Activated T-cell treated with anti-CD3 and anti-CD28 coated beads, Interleukin-2, amount 50 U/mL, for 72 hours (primary cell): ENCODE data around the gene DIO1. TPM values are rescaled to one million over a fixed set of nuclear protein-coding genes. Genes with fewer than 3 reads are reported as not detected.
"Not testable (repeated sequence)": the region's sequence is repeated elsewhere in the genome, so short reads cannot be mapped to it uniquely, and the experiment has no call there.

Experiments used
- ATAC-seq, 2 donors: fragments of 150-1000 bp; cut with Tn5 transposase; replicated peaks in 1 of 2; 2 replicates each; pipeline ENCODE4 v1.10.0; 2021; ENCODE audit warnings: moderate library complexity in 2 of 2, mild to moderate bottlenecking in 1 of 2
- DNase-seq, 2 donors: peaks; one replicate each; pipeline ENCODE4 v3.0.0; 2021 to 2022; ENCODE audit warnings: mixed read lengths in 1 of 2
- H3K27ac Mint-ChIP-seq: one replicate; pipeline ENCODE4 v1.8.0; 2022; ENCODE audit warnings: mild to moderate bottlenecking, moderate library complexity, mixed read lengths
- H3K27me3 Mint-ChIP-seq: one replicate; pipeline ENCODE4 v1.8.0; 2022; ENCODE audit warnings: low read depth, mixed read lengths
- H3K36me3 Mint-ChIP-seq, 2 donors: one replicate each; pipeline ENCODE4 v1.8.0; 2022; ENCODE audit warnings: mixed read lengths in 2 of 2, mild to moderate bottlenecking in 1 of 2; ENCODE audit not compliant: insufficient read depth in 2 of 2
- H3K4me1 Mint-ChIP-seq: one replicate; pipeline ENCODE4 v1.8.0; 2022; ENCODE audit warnings: low read depth, mixed read lengths
- H3K4me3 Mint-ChIP-seq, 2 donors: one replicate each; pipeline ENCODE4 v1.8.0; 2022; ENCODE audit warnings: mild to moderate bottlenecking in 2 of 2, mixed read lengths in 2 of 2, moderate library complexity in 2 of 2
- H3K9me3 Mint-ChIP-seq, 2 donors: one replicate each; pipeline ENCODE4 v1.8.0; 2022; ENCODE audit warnings: mixed read lengths in 2 of 2
- total RNA-seq, 2 donors: library from RNA; stranded (reverse); gene quantifications; one replicate each; pipeline ENCODE4 v1.2.3, GENCODE V29; 2022

DIO1 gene
- total RNA-seq = not detected

DNA sequence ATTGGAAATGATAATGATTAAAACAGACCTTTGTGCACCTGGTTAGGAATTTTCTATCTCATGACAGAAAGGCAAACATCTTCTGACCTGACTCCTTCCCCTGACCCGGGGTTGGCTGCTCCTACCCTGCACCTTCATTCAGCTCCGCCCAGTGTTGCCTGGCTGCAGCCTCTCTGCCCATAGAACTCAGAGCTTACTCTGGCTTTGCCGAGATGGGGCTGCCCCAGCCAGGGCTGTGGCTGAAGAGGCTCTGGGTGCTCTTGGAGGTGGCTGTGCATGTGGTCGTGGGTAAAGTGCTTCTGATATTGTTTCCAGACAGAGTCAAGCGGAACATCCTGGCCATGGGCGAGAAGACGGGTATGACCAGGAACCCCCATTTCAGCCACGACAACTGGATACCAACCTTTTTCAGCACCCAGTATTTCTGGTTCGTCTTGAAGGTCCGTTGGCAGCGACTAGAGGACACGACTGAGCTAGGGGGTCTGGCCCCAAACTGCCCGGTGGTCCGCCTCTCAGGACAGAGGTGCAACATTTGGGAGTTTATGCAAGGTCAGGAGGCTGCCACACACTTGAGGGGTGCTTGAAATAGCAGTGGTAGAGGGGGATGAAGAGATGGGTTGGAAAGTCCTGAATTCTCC is at the start of gene DIO1:
Gene DIO1, plus strand, starts transcription at position 189 of the 638 bp plus-strand sequence. Its CDS starts 24 bp downstream, at position 213.
- Mint-ChIP-seq H3K4me3 (no peak within 1 kb of the TSS), H3K27me3 (peaks cover 12% of the 10 kb centered on the region), H3K27ac (no peak within 1 kb of the TSS), H3K36me3 (peaks cover under 1% of the 10 kb centered on the region in 2 donors), H3K4me1 (peaks cover 45% of the 10 kb centered on the region), H3K9me3 (no peaks in the 10 kb centered on the region)
- no peak for ATAC-seq
- peak; percentile 8 to 38 for DNase-seq

DNA sequence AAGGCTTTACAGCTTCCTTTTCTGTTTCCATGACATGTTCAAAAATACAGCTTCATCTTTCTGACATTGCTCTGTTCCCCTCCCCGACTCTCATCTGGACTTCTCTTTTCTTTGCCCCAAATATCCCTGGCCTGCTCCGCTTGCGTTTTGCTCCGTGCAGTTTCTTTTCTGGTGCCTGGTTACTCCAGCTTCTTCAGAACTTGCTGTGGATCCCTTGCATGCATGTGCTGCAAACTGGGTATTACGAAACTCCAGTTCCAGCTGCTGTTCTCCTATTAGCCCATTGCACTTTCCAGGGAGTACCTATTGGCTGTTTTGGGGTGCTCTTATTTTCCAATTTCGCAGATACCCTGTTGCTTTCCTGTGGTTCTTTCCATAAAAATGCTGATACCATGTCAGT is 46.0 kb upstream of the DIO1 start:
- Mint-ChIP-seq H3K27ac (no peak overlapping the region), H3K9me3 (no peaks in the 10 kb centered on the region), H3K4me1 (no peaks in the 10 kb centered on the region), H3K27me3 (no peaks in the 10 kb centered on the region), H3K36me3 (peaks cover 2 to 3% of the 10 kb centered on the region in 2 donors), H3K4me3 (no peak overlapping the region)
- ATAC-seq (no peak), DNase-seq (no peak)

DNA sequence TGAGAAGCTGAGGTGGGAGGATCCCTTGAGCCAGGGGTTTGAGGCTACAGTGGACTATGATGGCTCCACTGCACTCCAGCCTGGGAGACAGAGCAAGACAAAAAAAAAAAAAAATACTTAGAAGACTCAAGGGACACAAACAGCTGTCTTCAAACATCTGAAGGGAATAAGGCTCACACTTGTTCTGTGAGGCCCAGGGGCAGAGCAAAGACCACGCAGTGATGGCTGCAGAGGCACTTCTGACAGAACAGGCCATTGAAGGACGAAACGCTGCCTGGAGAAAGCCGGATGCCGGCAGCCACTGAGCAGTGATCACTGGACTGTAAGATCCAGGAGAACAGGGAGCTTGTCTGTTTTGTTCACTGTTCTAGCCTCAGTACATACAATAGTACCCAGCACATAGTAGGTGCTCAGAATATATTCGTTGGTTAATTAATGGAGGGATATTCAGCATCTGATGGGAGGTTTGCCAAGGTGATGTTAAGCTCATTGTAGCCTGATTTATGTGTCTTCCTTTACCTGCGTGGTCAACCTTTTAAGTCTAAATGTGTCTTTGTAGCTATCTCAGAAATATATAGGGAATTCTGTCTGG is 43.8 kb upstream of the DIO1 start:
- ATAC-seq (no peak), DNase-seq (no peak)
- H3K27me3 Mint-ChIP-seq = no peaks in the 10 kb centered on the region
- H3K4me3 Mint-ChIP-seq = no peak overlapping the region
- H3K36me3 Mint-ChIP-seq = peaks cover 2 to 8% of the 10 kb centered on the region in 2 donors
- no peaks in the 10 kb centered on the region for H3K9me3 Mint-ChIP-seq
- H3K4me1 Mint-ChIP-seq = no peaks in the 10 kb centered on the region
- H3K27ac Mint-ChIP-seq = no peak overlapping the region

DNA sequence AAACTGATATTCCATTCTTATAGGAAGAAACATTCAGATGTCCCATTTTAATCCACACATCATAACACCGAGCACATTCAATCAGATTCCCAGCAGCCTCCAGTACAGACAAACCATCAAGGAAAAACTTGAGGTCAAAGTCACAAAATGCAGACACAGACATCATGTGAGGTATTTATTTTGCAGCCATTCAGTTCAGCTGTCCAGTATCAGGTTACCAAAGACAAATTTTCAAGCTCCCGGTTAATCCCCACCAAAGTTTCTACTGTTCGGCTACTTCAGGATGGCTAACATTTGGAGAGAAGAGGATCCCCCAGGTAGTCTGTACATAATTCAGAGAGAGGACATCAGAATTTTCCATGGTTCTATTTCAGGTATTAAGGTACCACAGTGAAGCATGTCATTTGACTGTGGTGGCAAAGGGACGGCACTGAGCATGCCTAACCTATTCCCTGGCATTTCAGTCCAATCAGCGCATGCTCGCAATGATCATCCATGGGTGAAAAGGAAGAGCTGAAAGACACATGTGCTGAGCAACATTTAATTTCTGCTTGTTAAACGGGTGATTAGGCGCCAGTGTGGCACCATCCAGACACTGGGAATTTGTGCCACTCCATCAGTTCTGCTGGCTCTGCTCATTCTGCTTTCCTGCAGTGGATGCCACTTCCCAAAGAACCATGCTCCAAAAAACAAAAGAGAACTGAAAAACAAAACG is 42.3 kb upstream of the DIO1 start:
- ATAC-seq (no peak), DNase-seq (no peak)
- no peak overlapping the region for H3K4me3 Mint-ChIP-seq
- no peaks in the 10 kb centered on the region for H3K4me1 Mint-ChIP-seq
- no peak overlapping the region for H3K27ac Mint-ChIP-seq
- no peaks in the 10 kb centered on the region for H3K9me3 Mint-ChIP-seq
- H3K27me3 Mint-ChIP-seq = no peaks in the 10 kb centered on the region
- peaks cover 2 to 8% of the 10 kb centered on the region in 2 donors for H3K36me3 Mint-ChIP-seq

DNA sequence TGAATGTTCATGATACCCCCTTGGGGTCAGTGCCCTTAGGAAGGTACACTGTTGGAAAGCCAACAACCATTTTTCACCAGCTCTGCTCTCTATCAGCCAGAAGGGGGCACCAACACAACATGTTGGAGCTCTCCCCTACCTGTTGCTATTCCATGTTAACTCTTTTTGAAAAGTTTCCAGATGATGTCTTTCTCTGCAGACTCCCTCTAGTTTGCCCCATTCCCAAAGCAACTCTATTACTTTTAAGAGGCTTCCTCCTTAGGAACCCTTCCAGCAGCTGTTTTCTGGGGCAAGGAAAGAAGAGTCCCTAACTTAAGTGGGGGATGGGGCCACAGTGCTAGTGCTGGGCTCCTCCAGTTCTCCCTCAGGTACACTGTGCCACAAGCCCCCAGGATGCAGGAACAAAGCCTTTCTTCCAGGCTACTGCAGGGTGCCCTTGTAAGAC is 33.0 kb upstream of the DIO1 start:
- ATAC-seq (peak; percentile 58 to 70), DNase-seq (peak; percentile 49 to 50)
- H3K36me3 Mint-ChIP-seq = peaks cover 1 to 10% of the 10 kb centered on the region in 2 donors
- H3K9me3 Mint-ChIP-seq = no peaks in the 10 kb centered on the region
- no peaks in the 10 kb centered on the region for H3K27me3 Mint-ChIP-seq
- H3K27ac Mint-ChIP-seq = no peak overlapping the region
- H3K4me3 Mint-ChIP-seq = no peak overlapping the region
- H3K4me1 Mint-ChIP-seq = peaks cover 13% of the 10 kb centered on the region

DNA sequence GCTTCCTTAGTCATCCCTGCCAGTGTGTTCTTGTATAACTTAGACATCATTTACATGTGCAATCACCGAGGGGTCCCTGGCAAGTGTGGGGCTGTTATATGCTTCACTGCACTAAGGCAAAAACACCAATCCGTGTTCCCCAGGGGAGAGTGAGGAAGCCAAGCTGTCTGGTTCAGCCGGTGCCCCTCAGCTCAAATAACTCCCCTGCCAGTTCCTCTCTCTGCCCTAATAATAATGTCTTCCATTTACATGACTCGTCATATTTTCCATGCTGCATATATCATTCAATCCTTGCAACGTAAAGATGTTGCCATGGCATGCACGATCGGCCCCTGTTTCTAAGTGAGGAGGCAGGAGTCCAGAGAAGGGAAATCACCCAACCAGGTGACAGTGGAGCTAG is 31.5 kb upstream of the DIO1 start:
- Mint-ChIP-seq H3K27ac (no peak overlapping the region), H3K4me3 (no peak overlapping the region), H3K9me3 (no peaks in the 10 kb centered on the region), H3K27me3 (no peaks in the 10 kb centered on the region), H3K36me3 (peaks cover 1 to 12% of the 10 kb centered on the region in 2 donors), H3K4me1 (peaks cover 13% of the 10 kb centered on the region)
- no peak for ATAC-seq
- no peak for DNase-seq

DNA sequence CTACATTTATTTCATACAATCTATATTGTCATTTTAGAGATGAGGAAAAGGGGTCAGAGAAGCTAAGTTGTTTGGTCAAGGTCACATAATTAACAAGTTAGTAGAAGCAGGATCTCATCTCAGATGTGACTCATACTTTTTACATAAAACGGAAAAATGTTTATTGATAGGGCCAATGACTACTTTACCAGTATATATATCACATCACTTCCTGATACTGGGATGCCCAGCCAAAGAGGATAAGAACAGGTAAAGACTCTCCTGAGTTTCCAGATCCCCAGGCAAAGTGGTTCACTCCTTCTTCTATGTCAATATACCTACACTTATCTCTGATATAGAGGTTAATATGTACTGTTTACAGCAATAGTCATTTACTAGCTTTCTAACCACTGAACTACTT is 25.4 kb upstream of the DIO1 start:
- Mint-ChIP-seq H3K27me3 (no peaks in the 10 kb centered on the region), H3K9me3 (no peaks in the 10 kb centered on the region), H3K27ac (no peak overlapping the region), H3K4me3 (no peak overlapping the region), H3K4me1 (no peaks in the 10 kb centered on the region), H3K36me3 (peaks cover 3 to 5% of the 10 kb centered on the region in 2 donors)
- DNase-seq = no peak
- ATAC-seq = no peak

DNA sequence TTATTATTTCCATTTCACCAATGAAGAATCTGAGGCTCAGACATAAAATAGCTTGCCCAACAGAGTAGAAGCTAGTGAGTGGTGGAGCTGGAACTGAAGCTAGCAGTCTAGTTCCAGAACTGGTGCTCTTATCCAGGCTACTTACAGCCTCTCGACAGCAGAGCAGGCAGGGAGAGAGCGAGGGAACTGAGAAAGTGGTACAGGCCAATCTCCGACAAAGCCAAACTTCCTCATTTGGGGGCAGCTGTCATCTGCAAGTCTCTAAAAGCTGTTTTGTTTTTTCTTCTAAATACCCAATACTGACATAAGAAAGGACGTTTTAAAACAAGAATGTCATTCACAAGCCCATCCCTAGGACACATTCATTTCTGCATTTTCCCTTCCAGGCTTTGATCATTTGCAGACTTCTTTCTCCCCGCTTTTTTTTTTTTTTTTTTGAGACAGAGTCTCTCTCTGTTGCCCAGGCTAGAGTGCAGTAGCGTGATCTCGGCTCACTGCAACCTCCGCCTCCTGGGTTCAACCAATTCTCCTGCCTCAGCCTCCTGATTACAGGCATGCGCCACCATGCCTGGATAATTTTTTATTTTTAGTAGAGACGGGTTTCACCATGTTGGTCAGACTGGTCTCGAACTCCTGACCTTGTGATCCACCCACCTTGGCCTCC is 24.4 kb upstream of the DIO1 start:
- Mint-ChIP-seq H3K9me3 (no peaks in the 10 kb centered on the region), H3K36me3 (peaks cover 3 to 5% of the 10 kb centered on the region in 2 donors), H3K4me3 (no peak overlapping the region), H3K27me3 (no peaks in the 10 kb centered on the region), H3K4me1 (no peaks in the 10 kb centered on the region), H3K27ac (no peak overlapping the region)
- no peak for ATAC-seq
- no peak for DNase-seq

DNA sequence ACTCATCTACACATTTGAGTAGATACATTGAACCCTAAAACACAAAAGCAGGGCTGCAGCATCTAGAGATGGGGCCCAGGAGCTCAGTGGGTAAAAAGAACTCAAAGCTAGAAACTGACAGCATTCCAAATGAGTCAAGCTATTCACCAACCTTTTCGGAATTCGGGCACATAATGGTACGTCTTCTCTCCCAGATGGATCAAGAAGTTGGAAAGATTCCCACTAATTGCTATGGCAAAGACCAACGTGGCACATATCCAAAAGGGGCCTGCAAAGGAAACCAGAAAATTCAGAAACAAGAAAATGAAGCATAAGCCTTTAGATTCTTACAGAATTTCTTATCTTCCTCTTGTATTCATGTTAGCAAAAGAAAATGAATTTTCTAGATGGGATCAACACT is 22.8 kb upstream of the DIO1 start:
- no peak overlapping the region for H3K4me3 Mint-ChIP-seq
- no peaks in the 10 kb centered on the region for H3K27me3 Mint-ChIP-seq
- H3K36me3 Mint-ChIP-seq = peaks cover 3 to 6% of the 10 kb centered on the region in 2 donors
- ATAC-seq = no peak
- no peaks in the 10 kb centered on the region for H3K9me3 Mint-ChIP-seq
- no peaks in the 10 kb centered on the region for H3K4me1 Mint-ChIP-seq
- DNase-seq = no peak
- H3K27ac Mint-ChIP-seq = no peak overlapping the region

DNA sequence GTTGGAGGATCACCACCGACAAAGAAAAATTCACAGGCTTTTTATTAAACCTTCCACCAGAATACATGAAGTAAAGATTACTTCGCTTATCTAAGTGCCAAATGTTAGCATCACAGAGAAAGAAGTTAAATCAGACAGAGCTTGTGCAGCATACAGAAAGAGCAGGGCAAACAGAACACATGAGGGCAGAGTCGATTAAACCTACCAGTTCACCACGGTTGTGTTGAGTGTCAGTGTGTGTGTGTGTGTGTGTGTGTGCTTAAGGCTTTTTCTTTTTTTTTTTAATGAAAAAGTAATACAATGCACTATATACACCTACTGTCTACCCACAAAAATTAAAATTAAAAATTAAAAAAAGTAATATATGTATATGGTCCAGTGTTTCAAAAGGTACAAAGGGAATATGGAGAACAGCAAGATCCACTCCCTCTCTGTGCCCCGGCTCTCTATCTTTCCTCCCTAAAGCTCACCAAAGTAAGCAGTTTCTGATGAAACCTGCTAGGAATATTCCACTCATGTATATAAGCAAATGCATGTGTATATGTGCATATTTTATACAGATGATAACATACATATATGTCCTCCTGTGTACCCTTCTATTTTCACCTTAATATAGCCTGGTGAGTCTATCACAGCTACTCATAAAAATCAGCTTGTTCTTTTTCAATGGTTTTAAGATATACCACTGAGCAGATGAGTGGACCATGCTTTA is 22.1 kb upstream of the DIO1 start:
- DNase-seq (no peak), ATAC-seq (no peak)
- Mint-ChIP-seq H3K4me1 (no peaks in the 10 kb centered on the region), H3K27ac (no peak overlapping the region), H3K27me3 (no peaks in the 10 kb centered on the region), H3K9me3 (no peaks in the 10 kb centered on the region), H3K36me3 (peaks cover 3 to 8% of the 10 kb centered on the region in 2 donors), H3K4me3 (no peak overlapping the region)

DNA sequence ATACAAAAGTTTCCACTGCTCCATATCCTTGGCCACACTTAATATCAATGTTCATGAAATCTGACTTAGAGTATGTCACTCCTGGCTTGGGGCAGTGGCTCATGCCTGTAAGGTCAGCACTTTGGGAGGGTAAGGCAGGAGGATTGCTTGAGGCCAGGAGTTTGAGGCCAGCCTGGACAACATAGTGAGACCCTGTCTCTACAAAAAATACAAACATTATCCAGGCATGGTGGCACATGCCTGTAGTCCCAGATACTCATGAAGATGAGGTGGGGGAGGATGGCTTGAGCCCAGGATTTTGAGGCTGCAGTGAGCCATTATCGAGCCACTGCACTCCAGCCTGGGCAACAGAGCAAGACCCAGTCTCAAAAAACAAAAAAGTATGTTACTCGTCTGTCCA is 18.8 kb upstream of the DIO1 start:
- H3K9me3 Mint-ChIP-seq, H3K27me3 Mint-ChIP-seq, H3K36me3 Mint-ChIP-seq, DNase-seq, H3K4me1 Mint-ChIP-seq, H3K27ac Mint-ChIP-seq, ATAC-seq, H3K4me3 Mint-ChIP-seq: not testable (repeated sequence)

DNA sequence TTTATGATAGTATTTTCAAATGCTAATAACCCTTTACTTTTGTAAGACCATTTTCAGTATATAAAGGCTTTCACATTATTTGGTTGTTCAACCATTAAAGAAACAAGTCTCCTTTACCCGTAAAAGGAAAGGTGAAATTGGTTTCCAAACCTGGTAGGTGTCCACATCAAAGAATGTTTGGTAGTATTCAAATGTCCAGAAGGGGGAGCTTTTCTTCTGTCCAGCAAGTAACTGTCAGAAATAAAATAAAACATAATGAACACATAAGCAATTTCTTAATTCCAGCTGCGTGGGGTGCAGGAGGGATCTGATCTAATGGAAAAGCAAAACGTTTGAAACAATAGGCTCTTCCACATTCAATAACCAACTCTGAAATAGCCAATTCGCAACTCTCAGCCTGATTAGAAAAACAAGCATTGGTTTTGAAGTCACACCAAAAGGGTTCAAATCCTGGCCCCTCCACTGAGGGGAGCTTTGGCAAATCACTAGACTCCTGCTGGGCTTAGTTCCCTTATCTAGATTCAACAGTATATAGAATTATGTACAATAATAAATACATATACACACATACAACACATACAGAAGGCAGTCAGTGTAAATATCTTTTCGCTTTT is 15.4 kb upstream of the DIO1 start:
- peaks cover 0 to 5% of the 10 kb centered on the region in 2 donors for H3K9me3 Mint-ChIP-seq
- ATAC-seq (no peak), DNase-seq (no peak)
- H3K4me1 Mint-ChIP-seq = no peaks in the 10 kb centered on the region
- H3K27ac Mint-ChIP-seq = no peak overlapping the region
- no peaks in the 10 kb centered on the region for H3K27me3 Mint-ChIP-seq
- peaks cover 5 to 18% of the 10 kb centered on the region in 2 donors for H3K36me3 Mint-ChIP-seq
- no peak overlapping the region for H3K4me3 Mint-ChIP-seq
